Mesothelial cell of epicardium (in vitro differentiated cells): ENCODE data around the gene CACTIN. TPM values are rescaled to one million over a fixed set of nuclear protein-coding genes. Genes with fewer than 3 reads are reported as not detected.
"Not testable (repeated sequence)": the region's sequence is repeated elsewhere in the genome, so short reads cannot be mapped to it uniquely, and the experiment has no call there.

ENCODE experiments used
- DNase-seq, 2 experiments: peaks; one replicate each; pipeline ENCODE4 v3.0.0; 2021; ENCODE audit warnings: low spot score in 2 of 2; ENCODE audit not compliant: unreplicated experiment in 2 of 2
- H3K27ac Mint-ChIP-seq: 2 replicates; pipeline ENCODE4 v1.8.0; 2021; ENCODE audit warnings: mixed read lengths
- H3K27me3 Mint-ChIP-seq: 2 replicates; pipeline ENCODE4 v1.8.0; 2021; ENCODE audit warnings: low read depth, mixed read lengths
- H3K36me3 Mint-ChIP-seq: 2 replicates; pipeline ENCODE4 v1.8.0; 2021; ENCODE audit warnings: mixed read lengths
- H3K4me1 Mint-ChIP-seq: 2 replicates; pipeline ENCODE4 v1.8.0; 2021; ENCODE audit warnings: mixed read lengths
- H3K4me3 Mint-ChIP-seq: 2 replicates; pipeline ENCODE4 v1.8.0; 2021; ENCODE audit warnings: mild to moderate bottlenecking, moderate library complexity, mixed read lengths
- H3K9me3 Mint-ChIP-seq: 2 replicates; pipeline ENCODE4 v1.8.0; 2021; ENCODE audit warnings: mixed read lengths
- total RNA-seq: library from RNA; stranded (reverse); gene quantifications from 3 replicates; pipeline ENCODE4 v1.2.1, GENCODE V29; 2021
- TF ChIP-seq, protein P1 (sequence below): fragments of 200-600 bp; sonication (generic); IDR thresholded peaks from one replicate; pipeline ENCODE4 v1.5.0; 2021; ENCODE audit warnings: antibody characterized with exemption; ENCODE audit not compliant: unreplicated experiment

CACTIN gene
- total RNA-seq, 1 donor from 2014 or later: 39.2 TPM

DNA sequence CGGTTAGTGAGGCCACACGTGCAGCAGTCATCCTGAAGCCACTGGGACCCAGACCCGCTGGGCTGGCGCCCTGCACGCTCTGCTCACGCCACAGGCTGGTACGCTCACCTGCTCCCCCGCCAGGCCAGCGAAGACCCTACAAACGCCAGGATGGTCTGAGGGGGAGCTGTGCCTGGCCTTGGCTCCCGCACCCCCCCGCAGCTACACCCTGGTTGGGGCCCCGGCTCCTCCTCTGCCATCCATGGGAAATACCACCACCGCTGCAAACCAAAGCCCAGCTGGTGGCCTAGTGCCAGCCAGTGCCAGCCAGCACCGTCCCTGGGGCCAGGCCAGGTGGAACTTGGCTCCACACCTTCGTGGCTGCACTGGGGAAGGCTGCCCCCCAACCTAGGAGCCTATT is 23.3 kb upstream of the CACTIN start:
- H3K9me3 Mint-ChIP-seq: no peaks in the 10 kb centered on the region
- no peaks in the 10 kb centered on the region for H3K27me3 Mint-ChIP-seq

DNA sequence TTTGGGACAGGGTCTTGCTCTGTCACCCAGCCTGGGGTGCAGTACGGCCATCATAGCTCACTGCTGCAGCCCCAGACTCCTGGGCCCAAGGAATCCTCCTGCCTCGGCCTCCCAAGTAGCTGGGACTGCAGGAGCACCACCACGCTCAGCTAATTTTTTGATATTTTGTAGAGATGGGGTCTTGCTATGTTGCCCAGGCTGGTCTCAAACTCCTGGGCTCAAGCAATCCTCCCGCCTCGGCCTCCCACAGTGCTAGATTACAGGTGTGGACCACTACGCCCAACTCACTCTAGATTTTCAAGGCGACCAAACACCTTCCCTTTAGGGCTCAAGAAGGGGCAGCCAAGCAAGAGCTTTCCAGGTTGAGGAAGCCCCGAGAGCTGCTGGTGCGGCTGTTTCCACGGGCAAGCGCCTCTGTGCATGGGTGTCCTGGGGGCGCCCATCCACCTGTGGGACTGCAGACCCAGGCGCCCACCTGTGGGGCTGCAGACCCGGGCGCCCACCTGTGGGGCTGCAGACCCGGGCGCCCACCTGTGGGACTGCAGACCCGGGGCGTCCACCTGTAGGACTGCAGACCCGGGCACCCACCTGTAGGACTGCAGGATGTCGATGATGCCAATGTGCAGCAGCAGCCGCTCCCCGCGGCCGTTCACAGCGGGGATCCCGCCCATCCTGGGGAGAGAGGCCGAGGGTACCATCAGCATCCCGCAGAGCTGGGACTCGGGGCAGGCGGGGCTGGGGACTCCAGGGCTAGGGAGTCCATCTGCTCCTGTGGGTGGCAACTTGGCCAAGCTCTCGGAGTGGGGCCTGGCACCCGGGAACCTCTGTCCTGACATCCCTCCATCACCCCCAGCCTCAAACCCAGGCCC is 21.7 kb upstream of the CACTIN start:
- TF ChIP-seq, protein P1, sequence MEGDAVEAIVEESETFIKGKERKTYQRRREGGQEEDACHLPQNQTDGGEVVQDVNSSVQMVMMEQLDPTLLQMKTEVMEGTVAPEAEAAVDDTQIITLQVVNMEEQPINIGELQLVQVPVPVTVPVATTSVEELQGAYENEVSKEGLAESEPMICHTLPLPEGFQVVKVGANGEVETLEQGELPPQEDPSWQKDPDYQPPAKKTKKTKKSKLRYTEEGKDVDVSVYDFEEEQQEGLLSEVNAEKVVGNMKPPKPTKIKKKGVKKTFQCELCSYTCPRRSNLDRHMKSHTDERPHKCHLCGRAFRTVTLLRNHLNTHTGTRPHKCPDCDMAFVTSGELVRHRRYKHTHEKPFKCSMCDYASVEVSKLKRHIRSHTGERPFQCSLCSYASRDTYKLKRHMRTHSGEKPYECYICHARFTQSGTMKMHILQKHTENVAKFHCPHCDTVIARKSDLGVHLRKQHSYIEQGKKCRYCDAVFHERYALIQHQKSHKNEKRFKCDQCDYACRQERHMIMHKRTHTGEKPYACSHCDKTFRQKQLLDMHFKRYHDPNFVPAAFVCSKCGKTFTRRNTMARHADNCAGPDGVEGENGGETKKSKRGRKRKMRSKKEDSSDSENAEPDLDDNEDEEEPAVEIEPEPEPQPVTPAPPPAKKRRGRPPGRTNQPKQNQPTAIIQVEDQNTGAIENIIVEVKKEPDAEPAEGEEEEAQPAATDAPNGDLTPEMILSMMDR: no peak
- H3K36me3 Mint-ChIP-seq: peaks cover 8% of the 10 kb centered on the region
- no peak for DNase-seq
- no peak overlapping the region for H3K27ac Mint-ChIP-seq
- no peaks in the 10 kb centered on the region for H3K4me1 Mint-ChIP-seq
- H3K4me3 Mint-ChIP-seq: no peak overlapping the region
- H3K27me3 Mint-ChIP-seq: no peaks in the 10 kb centered on the region
- H3K9me3 Mint-ChIP-seq: no peaks in the 10 kb centered on the region

More for the DNA sequence above, 23.3 kb upstream of the CACTIN start:
- Mint-ChIP-seq H3K4me1 (no peaks in the 10 kb centered on the region), H3K27ac (no peak overlapping the region), H3K4me3 (no peak overlapping the region), H3K36me3 (peaks cover 8% of the 10 kb centered on the region)
- TF ChIP-seq, protein P1: no peak
- no peak for DNase-seq

DNA sequence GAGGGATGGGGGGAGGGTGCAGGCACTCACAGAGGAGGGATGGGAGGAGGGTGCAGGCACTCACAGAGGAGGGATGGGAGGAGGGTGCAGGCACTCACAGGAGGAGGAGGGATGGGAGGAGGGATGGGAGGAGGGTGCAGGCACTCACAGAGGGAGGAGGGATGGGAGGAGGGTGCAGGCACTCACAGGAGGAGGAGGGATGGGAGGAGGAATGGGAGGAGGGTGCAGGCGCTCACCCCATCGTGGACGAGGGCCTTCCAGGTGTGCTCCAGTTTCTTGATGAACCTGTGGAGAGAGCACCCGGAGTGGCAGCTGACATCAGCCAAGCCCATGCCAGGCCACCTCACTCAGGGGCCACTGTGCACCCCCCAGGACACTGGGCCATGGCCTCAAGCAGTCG is 20.5 kb upstream of the CACTIN start:
- DNase-seq, H3K27ac Mint-ChIP-seq, H3K27me3 Mint-ChIP-seq, H3K4me3 Mint-ChIP-seq, H3K4me1 Mint-ChIP-seq, H3K9me3 Mint-ChIP-seq: not testable (repeated sequence)
- H3K36me3 Mint-ChIP-seq: peaks cover 11% of the 10 kb centered on the region

DNA sequence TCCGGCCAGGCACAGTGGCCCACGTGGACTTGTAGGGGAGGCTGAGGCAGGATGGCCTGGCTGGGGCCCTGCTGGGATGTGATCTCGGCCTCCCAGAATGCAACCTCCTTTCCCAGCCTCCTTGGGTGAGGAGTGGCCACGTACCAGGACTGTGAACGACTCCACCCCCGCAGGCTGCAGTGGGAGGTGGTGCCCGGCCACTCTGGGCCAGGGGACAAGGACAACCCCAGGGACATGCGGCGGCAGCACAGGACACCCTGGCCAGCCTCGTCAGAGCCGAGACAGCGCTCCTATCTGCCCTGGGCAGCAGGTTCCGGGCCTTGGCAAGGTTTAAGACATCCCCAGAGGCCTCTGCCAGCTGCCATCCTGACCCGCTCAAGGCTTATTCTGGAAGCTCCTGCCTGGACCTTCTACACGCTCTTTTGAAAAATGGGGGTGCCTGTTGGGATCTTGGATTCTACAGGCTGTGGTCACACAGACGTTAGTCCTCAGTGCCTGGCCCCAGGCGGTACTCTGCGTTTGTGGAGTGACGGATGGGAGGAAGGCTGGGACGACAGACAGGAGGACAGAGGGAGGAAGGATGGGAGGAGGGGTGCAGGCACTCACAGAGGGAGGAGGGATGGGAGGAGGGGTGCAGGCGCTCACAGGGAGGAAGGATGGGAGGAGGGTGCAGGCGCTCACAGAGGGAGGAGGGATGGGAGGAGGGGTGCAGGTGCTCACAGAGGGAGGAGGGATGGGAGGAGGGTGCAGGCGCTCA is 19.9 kb upstream of the CACTIN start:
- no peak overlapping the region for H3K4me3 Mint-ChIP-seq
- TF ChIP-seq, protein P1: no peak
- H3K36me3 Mint-ChIP-seq: peaks cover 8% of the 10 kb centered on the region
- H3K4me1 Mint-ChIP-seq: no peaks in the 10 kb centered on the region
- DNase-seq: no peak
- H3K9me3 Mint-ChIP-seq: no peaks in the 10 kb centered on the region
- H3K27ac Mint-ChIP-seq: no peak overlapping the region
- H3K27me3 Mint-ChIP-seq: no peaks in the 10 kb centered on the region

DNA sequence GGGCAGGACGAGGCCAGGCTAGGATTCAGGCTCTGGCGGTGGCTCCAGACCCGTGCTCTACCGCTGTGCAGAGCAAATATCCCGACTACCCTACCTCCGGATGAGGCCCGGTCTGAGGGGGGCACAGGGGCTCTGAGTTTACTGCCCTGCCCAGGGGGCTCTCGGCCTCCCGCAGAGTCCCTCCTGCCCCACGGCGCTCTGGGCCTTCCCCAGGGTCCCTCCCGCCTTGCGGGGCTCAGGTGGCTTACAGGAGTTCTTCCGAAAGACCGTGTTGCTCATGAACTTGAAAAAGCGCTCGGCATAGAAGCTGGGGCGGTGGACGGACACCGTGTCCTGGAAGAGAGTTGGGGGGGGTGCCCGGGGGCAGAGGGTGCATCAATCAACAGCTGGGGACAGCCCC is 19.1 kb upstream of the CACTIN start:
- TF ChIP-seq, protein P1: no peak
- H3K27me3 Mint-ChIP-seq: no peaks in the 10 kb centered on the region
- no peaks in the 10 kb centered on the region for H3K9me3 Mint-ChIP-seq

DNA sequence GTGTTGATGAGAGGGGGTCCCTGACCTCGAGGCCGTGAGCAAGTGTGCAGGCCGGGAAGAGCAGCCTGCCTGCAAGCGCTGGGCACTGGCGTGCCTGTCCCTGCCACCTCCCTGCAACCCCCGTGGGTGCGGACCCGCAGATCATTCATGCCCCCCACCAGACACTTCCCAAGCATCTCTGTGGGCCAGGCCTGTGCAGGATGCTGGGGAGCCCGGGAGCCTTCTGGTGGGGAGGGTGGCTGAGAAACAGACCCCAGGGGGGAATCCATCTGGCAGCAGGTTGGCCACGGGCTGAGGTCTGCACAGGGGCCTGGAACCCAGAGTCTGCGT is 18.4 kb upstream of the CACTIN start:
- H3K9me3 Mint-ChIP-seq: no peaks in the 10 kb centered on the region
- TF ChIP-seq, protein P1: no peak
- H3K27me3 Mint-ChIP-seq: no peaks in the 10 kb centered on the region
- H3K36me3 Mint-ChIP-seq: peaks cover 4% of the 10 kb centered on the region
- no peak for DNase-seq
- no peak overlapping the region for H3K4me3 Mint-ChIP-seq
- no peak overlapping the region for H3K27ac Mint-ChIP-seq
- H3K4me1 Mint-ChIP-seq: no peaks in the 10 kb centered on the region

More for the DNA sequence above, 19.1 kb upstream of the CACTIN start:
- Mint-ChIP-seq H3K4me1 (no peaks in the 10 kb centered on the region), H3K27ac (no peak overlapping the region), H3K36me3 (peaks cover 6% of the 10 kb centered on the region), H3K4me3 (no peak overlapping the region)
- DNase-seq: no peak
